GM18498 (cell line): ENCODE measurements around the gene WNT7A.

ENCODE experiments used
- ATAC-seq: cut with Tn5 transposase; IDR thresholded peaks from one replicate; pipeline ENCODE4 v1.9.1; 2021; ENCODE audit warnings: mild to moderate bottlenecking, moderate library complexity; ENCODE audit not compliant: unreplicated experiment

Gene WNT7A

GRCh38 chr3:13831386-13831996 lies 48.4 kb downstream of the WNT7A start:
- no peak for ATAC-seq

GRCh38 chr3:13829311-13829710 lies 50.6 kb downstream of the WNT7A start:
- ATAC-seq: no peak

GRCh38 chr3:13828501-13829265 lies 51.2 kb downstream of the WNT7A start:
- no peak for ATAC-seq

- no peak for ATAC-seq
These were observed 52.2 kb downstream of the WNT7A start for GRCh38 chr3:13827699-13828098.

- no peak for ATAC-seq
These were observed 52.6 kb downstream of the WNT7A start for GRCh38 chr3:13827256-13827655.

- no peak for ATAC-seq
These were observed 53.2 kb downstream of the WNT7A start for GRCh38 chr3:13826672-13827071.

- ATAC-seq: no peak
These were observed 54.0 kb downstream of the WNT7A start for GRCh38 chr3:13825821-13826220.

- ATAC-seq: no peak
These were observed 54.6 kb downstream of the WNT7A start for GRCh38 chr3:13825311-13825579.

- no peak for ATAC-seq
These were observed 55.2 kb downstream of the WNT7A start for GRCh38 chr3:13824521-13825310.

- no peak for ATAC-seq
These were observed 56.2 kb downstream of the WNT7A start for GRCh38 chr3:13823692-13824091.

GRCh38 chr3:13822871-13823585 lies 56.8 kb downstream of the WNT7A start:
- ATAC-seq: no peak

GRCh38 chr3:13822042-13822441 lies 57.8 kb downstream of the WNT7A start:
- ATAC-seq: no peak

- no peak for ATAC-seq
These were observed 58.7 kb downstream of the WNT7A start for GRCh38 chr3:13821126-13821525.

GRCh38 chr3:13818919-13819318 lies 61.0 kb downstream of the WNT7A start:
- no peak for ATAC-seq

GRCh38 chr3:13815088-13815683 lies 64.7 kb downstream of the WNT7A start:
- ATAC-seq: no peak

- no peak for ATAC-seq
These were observed 67.8 kb downstream of the WNT7A start for GRCh38 chr3:13812034-13812471.

- no peak for ATAC-seq
These were observed 68.3 kb downstream of the WNT7A start for GRCh38 chr3:13811614-13812013.

GRCh38 chr3:13808550-13808949 lies 71.3 kb downstream of the WNT7A start:
- ATAC-seq: no peak

- no peak for ATAC-seq
These were observed 78.3 kb downstream of the WNT7A start for GRCh38 chr3:13801361-13802204.

- ATAC-seq: no peak
These were observed 79.8 kb downstream of the WNT7A start for GRCh38 chr3:13800064-13800463.
